GM23248 (cell line): ENCODE data around the gene BIRC6. TPM values are rescaled to one million over a fixed set of nuclear protein-coding genes. Genes with fewer than 3 reads are reported as not detected.

Experiments used
- DNase-seq: peaks from one replicate; pipeline ENCODE4 v3.0.0-alpha.2; 2015
- H2AFZ ChIP-seq: fragments of 200-600 bp; sonication (generic); 2 replicates; pipeline ENCODE4 v1.6.1; 2016; ENCODE audit warnings: antibody characterized with exemption
- H3F3A ChIP-seq: fragments of 200-600 bp; sonication (generic); 2 replicates; pipeline ENCODE4 v1.6.1; 2016; ENCODE audit warnings: mild to moderate bottlenecking, antibody characterized with exemption, mixed run types; ENCODE audit not compliant: insufficient read depth
- H3K27ac ChIP-seq: fragments of 200-600 bp; sonication (generic); 2 replicates; pipeline ENCODE4 v1.5.1; 2016; ENCODE audit warnings: mild to moderate bottlenecking
- H3K27me3 ChIP-seq: fragments of 200-600 bp; sonication (generic); replicated peaks from 2 replicates; pipeline ENCODE4 v1.6.1; 2016; ENCODE audit warnings: mild to moderate bottlenecking; ENCODE audit not compliant: insufficient read depth
- H3K36me3 ChIP-seq: fragments of 200-600 bp; sonication (generic); 2 replicates; pipeline ENCODE4 v1.6.1; 2016; ENCODE audit warnings: low read depth, mild to moderate bottlenecking
- H3K4me1 ChIP-seq: fragments of 200-600 bp; sonication (generic); 2 replicates; pipeline ENCODE4 v1.6.1; 2016; ENCODE audit warnings: mild to moderate bottlenecking; ENCODE audit not compliant: insufficient read depth
- H3K4me2 ChIP-seq: fragments of 200-600 bp; sonication (generic); one replicate; pipeline ENCODE4 v1.6.1; 2016; ENCODE audit warnings: mild to moderate bottlenecking; ENCODE audit not compliant: unreplicated experiment
- H3K4me3 ChIP-seq: fragments of 200-600 bp; sonication (generic); 2 replicates; pipeline ENCODE4 v1.5.1; 2016; ENCODE audit warnings: mild to moderate bottlenecking
- H3K79me2 ChIP-seq: fragments of 200-600 bp; sonication (generic); 2 replicates; pipeline ENCODE4 v1.6.1; 2016; ENCODE audit warnings: mild to moderate bottlenecking; ENCODE audit not compliant: insufficient read depth
- H3K9ac ChIP-seq: fragments of 200-600 bp; sonication (generic); 2 replicates; pipeline ENCODE4 v1.6.1; 2016; ENCODE audit warnings: mild to moderate bottlenecking
- H3K9me2 ChIP-seq: fragments of 200-600 bp; sonication (generic); 2 replicates; pipeline ENCODE4 v1.6.1; 2016; ENCODE audit warnings: mixed run types, mild to moderate bottlenecking, moderate library complexity; ENCODE audit not compliant: insufficient read depth
- H3K9me3 ChIP-seq: fragments of 200-600 bp; sonication (generic); one replicate; pipeline ENCODE4 v1.6.1; 2017; ENCODE audit warnings: low read depth
- H4K20me1 ChIP-seq: fragments of 200-600 bp; sonication (generic); 2 replicates; pipeline ENCODE4 v1.6.0; 2016; ENCODE audit not compliant: insufficient read depth
- EZH2 ChIP-seq: fragments of 200-600 bp; sonication (generic); IDR thresholded peaks from 2 replicates; pipeline ENCODE4 v1.6.1; 2018; ENCODE audit warnings: antibody characterized with exemption, mild to moderate bottlenecking; ENCODE audit not compliant: insufficient read depth, poor library complexity, severe bottlenecking
- EZH2phosphoT487 ChIP-seq: fragments of 200-600 bp; sonication (generic); IDR thresholded peaks from 2 replicates; pipeline ENCODE4 v1.6.1; 2018; ENCODE audit warnings: antibody characterized with exemption, moderate library complexity, mild to moderate bottlenecking, low read depth; ENCODE audit not compliant: insufficient read depth
- WGBS, 2 experiments: methylation state at CpG; one replicate each; pipeline ENCODE4 v1.1.6; 2015 to 2017; ENCODE audit warnings: low lambda C conversion rate in 2 of 2, low coverage in 1 of 2; ENCODE audit errors: missing lambda C conversion rate in 2 of 2; 5-methylcytosine and 5-hydroxymethylcytosine counted together
- in situ Hi-C: fragments of 300-500 bp; cut with MboI; formaldehyde crosslinking; loops from 2 replicates; pipeline ENCODE4 v1.15.0; 2020
- polyA plus RNA-seq: library from polyadenylated mRNA; unstranded; fragments of >200 nt; fragmentation: Nextera tagmentation; extraction: Ambion mirVana; gene quantifications from 2 replicates; pipeline ENCODE4 v1.2.1, GENCODE V29; 2016
- total RNA-seq: library from RNA; depleted of rRNA; stranded (reverse); fragments of >200 nt; shearing (Covaris generic); gene quantifications from 2 replicates; pipeline ENCODE4 v1.2.3, GENCODE V29; 2014

The BIRC6 gene
- total and polyA plus RNA-seq, 2 experiments from 2014 or later = 16.0 to 122 TPM

GRCh38 chr2:32564417-32565035, 207.7 kb downstream of the BIRC6 start:
- no peak for DNase-seq
- peaks cover 25% of the 10 kb centered on the region for H3K36me3 ChIP-seq
- no peak overlapping the region for H3K4me3 ChIP-seq
- TF ChIP-seq EZH2 (no peak), EZH2phosphoT487 (no peak)
- no peaks in the 10 kb centered on the region for H3K27me3 ChIP-seq
- no peaks in the 10 kb centered on the region for H3F3A ChIP-seq
- H3K27ac ChIP-seq = no peak overlapping the region
- H2AFZ ChIP-seq = no peak overlapping the region
- no peaks in the 10 kb centered on the region for H3K4me1 ChIP-seq
- H3K9ac ChIP-seq = no peak overlapping the region
- no peaks in the 10 kb centered on the region for H3K9me3 ChIP-seq
- WGBS, 2 experiments = 95 to 98% methylated on average over 2 of the region's 2 CpGs
- H3K9me2 ChIP-seq = no peaks in the 10 kb centered on the region
- no peak overlapping the region for H3K4me2 ChIP-seq
- peaks cover 19% of the 10 kb centered on the region for H3K79me2 ChIP-seq
- no peaks in the 10 kb centered on the region for H4K20me1 ChIP-seq
- in situ Hi-C loops = no loop called here

DNA sequence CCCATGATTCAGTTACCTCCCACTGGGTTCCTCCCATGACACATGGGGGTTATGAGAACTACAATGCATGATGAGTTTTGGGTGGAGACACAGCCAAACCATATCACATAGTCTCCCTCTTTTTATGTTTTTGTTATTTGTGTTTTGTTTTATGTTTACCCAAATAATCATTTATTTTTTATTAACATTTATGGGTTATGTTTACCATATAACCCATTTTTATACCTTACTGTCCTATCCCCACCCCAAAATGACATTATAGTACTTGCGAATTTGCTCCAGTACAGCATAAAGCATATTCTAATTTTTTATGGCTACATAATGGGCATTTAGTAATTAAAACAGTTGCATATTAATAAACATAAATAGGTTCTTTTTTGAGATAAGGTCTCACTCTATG, 209.1 kb downstream of the BIRC6 start:
- in situ Hi-C loops = no loop called here

DNA sequence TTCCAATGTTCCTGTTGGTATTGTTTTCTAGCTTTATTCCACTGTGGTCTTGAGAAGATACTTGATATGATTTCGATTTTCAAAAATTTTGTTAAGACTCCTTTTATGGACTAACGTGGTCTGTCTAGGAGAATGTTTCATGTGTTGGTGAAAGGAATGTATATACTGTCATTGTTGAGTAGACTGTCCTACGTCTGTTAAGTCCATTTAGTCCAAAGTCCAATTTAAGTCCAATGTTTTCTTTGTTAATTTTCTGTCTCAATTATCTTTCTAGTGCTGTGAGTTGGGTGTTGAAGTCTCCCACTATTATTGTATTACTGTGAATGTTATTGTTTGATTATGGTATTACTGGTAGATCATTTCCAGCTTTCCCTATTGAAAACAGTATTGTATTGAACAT, 215.2 kb downstream of the BIRC6 start:
- TF ChIP-seq EZH2phosphoT487 (no peak), EZH2 (no peak)
- Histone ChIP-seq H4K20me1 (no peaks in the 10 kb centered on the region), H2AFZ (no peak overlapping the region), H3K79me2 (peaks cover 64% of the 10 kb centered on the region), H3K9me3 (no peaks in the 10 kb centered on the region), H3K4me2 (no peak overlapping the region), H3K4me3 (no peak overlapping the region), H3K4me1 (no peaks in the 10 kb centered on the region), H3K27ac (no peak overlapping the region), H3K9me2 (no peaks in the 10 kb centered on the region), H3K36me3 (peaks cover 28% of the 10 kb centered on the region), H3K9ac (no peak overlapping the region), H3K27me3 (no peaks in the 10 kb centered on the region), H3F3A (0 out of 2 replicates have a peak, but pooled peaks cover 5% of the 10 kb centered on the region)
- in situ Hi-C loops = no loop called here
- no peak for DNase-seq
- WGBS, 2 experiments = 98% methylated on average over 3 of the region's 3 CpGs

More for the DNA sequence above, 209.1 kb downstream of the BIRC6 start:
- no peaks in the 10 kb centered on the region for H3K27me3 ChIP-seq
- H3K4me3 ChIP-seq = no peak overlapping the region
- peaks cover 32% of the 10 kb centered on the region for H3K79me2 ChIP-seq
- no peak overlapping the region for H3K27ac ChIP-seq
- H3K4me2 ChIP-seq = no peak overlapping the region
- DNase-seq = no peak
- H3K9ac ChIP-seq = no peak overlapping the region
- no peaks in the 10 kb centered on the region for H4K20me1 ChIP-seq
- no peak for TF ChIP-seq EZH2phosphoT487
- no peak for TF ChIP-seq EZH2
- WGBS, 2 experiments = 97 to 100% methylated on average over 1 of the region's 1 CpG
- no peaks in the 10 kb centered on the region for H3F3A ChIP-seq
- no peak overlapping the region for H2AFZ ChIP-seq
- H3K9me2 ChIP-seq = no peaks in the 10 kb centered on the region
- H3K4me1 ChIP-seq = no peaks in the 10 kb centered on the region
- H3K36me3 ChIP-seq = peaks cover 25% of the 10 kb centered on the region
- H3K9me3 ChIP-seq = no peaks in the 10 kb centered on the region

- Histone ChIP-seq H3K79me2 (peaks cover 61% of the 10 kb centered on the region), H3K9ac (no peak overlapping the region), H4K20me1 (no peaks in the 10 kb centered on the region), H3K27me3 (no peaks in the 10 kb centered on the region), H3K4me1 (no peaks in the 10 kb centered on the region), H3K9me2 (no peaks in the 10 kb centered on the region), H3F3A (0 out of 2 replicates have a peak, but pooled peaks cover 5% of the 10 kb centered on the region), H3K9me3 (no peaks in the 10 kb centered on the region), H3K4me3 (no peak overlapping the region), H3K27ac (no peak overlapping the region), H3K36me3 (peaks cover 21% of the 10 kb centered on the region), H3K4me2 (no peak overlapping the region), H2AFZ (no peak overlapping the region)
- DNase-seq = no peak
- TF ChIP-seq EZH2phosphoT487 (no peak), EZH2 (no peak)
- WGBS, 2 experiments = 84% methylated on average over 2 of the region's 2 CpGs
- in situ Hi-C loops = no loop called here
These were observed 215.9 kb downstream of the BIRC6 start for GRCh38 chr2:32572737-32573136.
